ENCODE measurements around the gene ITPRID2.

GRCh38 chr2:181957668-181958067, 66.1 kb downstream of the ITPRID2 start:
- TF ChIP-seq, protein P1, sequence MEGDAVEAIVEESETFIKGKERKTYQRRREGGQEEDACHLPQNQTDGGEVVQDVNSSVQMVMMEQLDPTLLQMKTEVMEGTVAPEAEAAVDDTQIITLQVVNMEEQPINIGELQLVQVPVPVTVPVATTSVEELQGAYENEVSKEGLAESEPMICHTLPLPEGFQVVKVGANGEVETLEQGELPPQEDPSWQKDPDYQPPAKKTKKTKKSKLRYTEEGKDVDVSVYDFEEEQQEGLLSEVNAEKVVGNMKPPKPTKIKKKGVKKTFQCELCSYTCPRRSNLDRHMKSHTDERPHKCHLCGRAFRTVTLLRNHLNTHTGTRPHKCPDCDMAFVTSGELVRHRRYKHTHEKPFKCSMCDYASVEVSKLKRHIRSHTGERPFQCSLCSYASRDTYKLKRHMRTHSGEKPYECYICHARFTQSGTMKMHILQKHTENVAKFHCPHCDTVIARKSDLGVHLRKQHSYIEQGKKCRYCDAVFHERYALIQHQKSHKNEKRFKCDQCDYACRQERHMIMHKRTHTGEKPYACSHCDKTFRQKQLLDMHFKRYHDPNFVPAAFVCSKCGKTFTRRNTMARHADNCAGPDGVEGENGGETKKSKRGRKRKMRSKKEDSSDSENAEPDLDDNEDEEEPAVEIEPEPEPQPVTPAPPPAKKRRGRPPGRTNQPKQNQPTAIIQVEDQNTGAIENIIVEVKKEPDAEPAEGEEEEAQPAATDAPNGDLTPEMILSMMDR (IDR thresholded peaks at IDR 0.05; ENCODE audit: insufficient read depth, low read length, poor library complexity, severe bottlenecking): no peak
- TF ChIP-seq EZH2phosphoT487 (conservative IDR thresholded peaks at IDR 0.05; ENCODE audit: low read length): no peak

Data from SU-DHL-6 (cell line).